ENCODE results near the gene SEPTIN5. TPM values are rescaled to one million over a fixed set of nuclear protein-coding genes. Genes with fewer than 3 reads are reported as not detected.

Gene SEPTIN5
- polyA plus RNA-seq, 2 of the 4 experiments (the other 2 are of a cell fraction): 4.6 to 12.6 TPM

- FAIRE-seq: no peak
- no peaks in the 10 kb centered on the region for H3K9me3 ChIP-seq
- ATAC-seq: no peak
- TF ChIP-seq HDAC2 (IDR thresholded peaks at IDR 0.05) (no peak), ZNF302 (CRISPR knock-in tag; IDR thresholded peaks at IDR 0.05) (no peak)
- no peak overlapping the region for H3K4me2 ChIP-seq
- H3K27ac ChIP-seq: no peak overlapping the region
- no peak overlapping the region for H3K4me3 ChIP-seq
- 82% methylated on average over 18 of the region's 19 CpGs for WGBS (ENCODE audit: missing lambda C conversion rate)
- DNase-seq (ENCODE audit: low read depth in 1 of 2, low spot score in 1 of 2): no peak
- ChIA-PET CTCF (interaction anchor here (1.9 kb wide), 1 partner anchor 14 kb away, joined by 6 read pairs; no protein-coding TSS in a partner anchor), POLR2A (no interaction called here)
- peaks cover 5% of the 10 kb centered on the region; the same call in 1 of the 3 replicates for H3K4me1 ChIP-seq
Measured at GRCh38 chr22:19664951-19665783, 49.1 kb upstream of the SEPTIN5 start.

- CTCF ChIA-PET: interaction anchor here (4.1 kb wide), 1 partner anchor 13 kb away, joined by 28 read pairs; no protein-coding TSS in a partner anchor
- no peak overlapping the region for H3K4me3 ChIP-seq
- H3K4me2 ChIP-seq: no peak overlapping the region
- WGBS (ENCODE audit: missing lambda C conversion rate): 78% methylated on average over 9 of the region's 26 CpGs
- no peak for DNase-seq (ENCODE audit: low read depth in 1 of 2, low spot score in 1 of 2)
- H3K4me1 ChIP-seq: peaks cover 5% of the 10 kb centered on the region; the same call in 1 of the 3 replicates
- TF ChIP-seq HOXA7 (CRISPR knock-in tag; IDR thresholded peaks at IDR 0.05): no peak
- TF ChIP-seq CBX8 (IDR thresholded peaks at IDR 0.05): no peak
- no peak for TF ChIP-seq RAD21 (conservative IDR thresholded peaks at IDR 0.05 in 1 of 2, IDR thresholded peaks at IDR 0.05 in 1 of 2)
- TF ChIP-seq NFE2L2 (conservative IDR thresholded peaks at IDR 0.05; ENCODE audit: low read length): no peak
- POLR2A ChIA-PET: no interaction called here
- no peak for ATAC-seq
- H3K27ac ChIP-seq: no peak overlapping the region
- no peaks in the 10 kb centered on the region for H3K9me3 ChIP-seq
- no peak for FAIRE-seq
Measured at GRCh38 chr22:19665784-19666672, 48.3 kb upstream of the SEPTIN5 start.

- no peak for FAIRE-seq
- H3K4me2 ChIP-seq: no peak overlapping the region
- CTCF ChIA-PET: interaction anchor here (0.9 to 4.1 kb wide), 2 partner anchors 12 to 22 kb away, joined by 4 to 28 read pairs; no protein-coding TSS in a partner anchor
Measured at GRCh38 chr22:19666673-19667593, 47.4 kb upstream of the SEPTIN5 start.

More at GRCh38 chr22:19666673-19667593, 47.4 kb upstream of the SEPTIN5 start:
- Histone ChIP-seq H3K4me3 (no peak overlapping the region), H3K4me1 (peaks cover 5% of the 10 kb centered on the region; the same call in 1 of the 3 replicates), H3K9me3 (no peaks in the 10 kb centered on the region; the same call in 2 of the 3 replicates), H3K27ac (no peak overlapping the region)
- 64% methylated on average over 21 of the region's 21 CpGs for WGBS (ENCODE audit: missing lambda C conversion rate)
- DNase-seq (ENCODE audit: low read depth in 1 of 2, low spot score in 1 of 2) (no peak), ATAC-seq (no peak)
- TF ChIP-seq REST (IDR thresholded peaks at IDR 0.05) (no peak), NFE2L2 (conservative IDR thresholded peaks at IDR 0.05; ENCODE audit: low read length) (no peak), E2F6 (IDR thresholded peaks at IDR 0.05; ENCODE audit: borderline replicate concordance, low read depth) (no peak), MAFK (IDR thresholded peaks at IDR 0.05; ENCODE audit: partially characterized antibody) (no peak), FOSL2 (IDR thresholded peaks at IDR 0.05) (no peak), FOSL2 (CRISPR knock-in tag; IDR thresholded peaks at IDR 0.05) (no peak), PHF8 (IDR thresholded peaks at IDR 0.05; ENCODE audit: borderline replicate concordance, low read depth) (no peak), JUNB (IDR thresholded peaks at IDR 0.05) (no peak), HMGXB4 (CRISPR knock-in tag; IDR thresholded peaks at IDR 0.05; ENCODE audit: borderline replicate concordance) (no peak), GATA3 (IDR thresholded peaks at IDR 0.05; ENCODE audit: borderline replicate concordance) (no peak), TP53 (CRISPR knock-in tag; IDR thresholded peaks at IDR 0.05) (no peak)
- POLR2A ChIA-PET: no interaction called here

Data from A549 (cell line).